ENCODE data around the gene ZNF354C. TPM values are rescaled to one million over a fixed set of nuclear protein-coding genes. Genes with fewer than 3 reads are reported as not detected.

ZNF354C gene
- total and polyA plus RNA-seq, 2 of the 4 experiments (the other 2 are of a cell fraction): 1.9 to 5.6 TPM

- POLR2A ChIA-PET (ENCODE audit: unreplicated experiment): no interaction called here
Measured at GRCh38 chr5:179065703-179066102, 5.5 kb downstream of the ZNF354C start.

More at GRCh38 chr5:179065703-179066102, 5.5 kb downstream of the ZNF354C start:
- Histone ChIP-seq H3K4me3 (ENCODE audit: insufficient read depth, low read depth, low read length) (no peak overlapping the region), H2AK9ac (replicated peaks; ENCODE audit: low read depth, low read length, poor library complexity) (no peak overlapping the region), H3K9me1 (ENCODE audit: insufficient read depth, low read length) (no peaks in the 10 kb centered on the region), H3K23ac (ENCODE audit: low read depth, low read length) (no peak overlapping the region), H3K9ac (ENCODE audit: low read depth, low read length) (no peak overlapping the region), H3K27ac (ENCODE audit: insufficient read depth, low read length) (no peak overlapping the region), H4K91ac (ENCODE audit: insufficient read depth, low read depth, low read length) (no peak overlapping the region), H4K8ac (ENCODE audit: low read depth in 2 of 2, low read length in 2 of 2) (no peak overlapping the region), H3K36me3 (ENCODE audit: control insufficient read depth, insufficient read depth, low read length) (peaks cover 43% of the 10 kb centered on the region), H2BK20ac (ENCODE audit: low read depth, low read length) (no peak overlapping the region), H2BK15ac (ENCODE audit: low read depth, low read length) (no peak overlapping the region), H2AFZ (replicated peaks; ENCODE audit: low read length, poor library complexity) (no peak overlapping the region), H2BK5ac (ENCODE audit: low read depth, low read length, poor library complexity, severe bottlenecking) (no peak overlapping the region), H3K27me3 (ENCODE audit: control insufficient read depth, insufficient read depth, low read length) (no peaks in the 10 kb centered on the region), H3K4ac (ENCODE audit: low read depth, low read length) (no peak overlapping the region), H3K56ac (ENCODE audit: extremely low read depth, insufficient read depth, low read length) (no peak overlapping the region), H3K14ac (replicated peaks; ENCODE audit: low read depth, low read length) (no peak overlapping the region), H3K18ac (ENCODE audit: low read depth, low read length) (no peak overlapping the region), H3K79me1 (ENCODE audit: low read depth in 1 of 2, low read length in 2 of 2) (peaks cover 13 to 18% of the 10 kb centered on the region in 2 experiments), H2BK120ac (ENCODE audit: low read depth, low read length) (no peak overlapping the region), H3K4me1 (ENCODE audit: control insufficient read depth, insufficient read depth, low read length) (peaks cover 4% of the 10 kb centered on the region; the same call in 1 of the 2 replicates), H3K9me3 (ENCODE audit: control insufficient read depth, insufficient read depth, low read length) (peaks cover 44% of the 10 kb centered on the region), H2AK5ac (ENCODE audit: low read depth, low read length) (no peak overlapping the region), H4K20me1 (ENCODE audit: insufficient read depth, low read length) (no peaks in the 10 kb centered on the region), H4K5ac (ENCODE audit: low read depth, low read length) (no peak overlapping the region), H3K4me2 (ENCODE audit: low read depth, low read length) (no peak overlapping the region)
- dilution Hi-C loops (cut with HindIII; ENCODE audit: low sequenced_read_pairs, unreplicated experiment): no loop called here
- no CpG with 5 or more reads among the region's 6 CpGs for WGBS, 2 experiments (ENCODE audit: extremely low coverage in 2 of 2, insufficient read length in 1 of 2)
- TSS peak; percentile 23 for BruUV-seq (replicated peaks)
- in situ Hi-C loops (cut with MboI; ENCODE audit: low sequenced_read_pairs): no loop called here
- ATAC-seq (ENCODE audit: low read depth): no peak
- intact Hi-C loops (cut with micrococcal nuclease): no loop called here
- TF ChIP-seq CHD1 (IDR thresholded peaks at IDR 0.05; ENCODE audit: low read depth, low read length): no peak
- TF ChIP-seq USF2 (IDR thresholded peaks at IDR 0.05; ENCODE audit: low read depth, low read length): no peak
- no peak for TF ChIP-seq MAFK (IDR thresholded peaks at IDR 0.05; ENCODE audit: low read depth, low read length)
- no peak for TF ChIP-seq SMC3 (IDR thresholded peaks at IDR 0.05; ENCODE audit: low read depth, low read length)
- CTCF ChIA-PET: no interaction called here
- DNase-seq: no peak
